NCI-H187 (cell line): ENCODE measurements around the gene ZNF546.

Experiments
- DNase-seq, 2 experiments: peaks; one replicate each; lab custom pipeline; 2025; lab: John Stamatoyannopoulos, UW

Gene ZNF546

GRCh38 chr19:40055832-40056504 is 59.1 kb downstream of the ZNF546 start, which contains the start of gene ZNF780B:
ZNF780B (minus strand) TSS chr19:40056231; CDS start chr19:40050332, 5,899 bp downstream.
- DNase-seq = peak; percentile 5 to 16

GRCh38 chr19:40056505-40056904 is 59.6 kb downstream of the ZNF546 start:
- no peak for DNase-seq

- DNase-seq = no peak
Measured at GRCh38 chr19:40057166-40057565, 60.3 kb downstream of the ZNF546 start.

GRCh38 chr19:40059624-40060023 is 62.8 kb downstream of the ZNF546 start:
- no peak for DNase-seq

GRCh38 chr19:40070058-40070457 is 73.2 kb downstream of the ZNF546 start:
- DNase-seq = no peak
